DND-41 (cell line): ENCODE measurements around the gene PAPLN.
A peak's percentile ranks its signal among the peaks of the same experiment; 100 is the strongest.

ENCODE experiments used
- ATAC-seq: fragments of 200-7000 bp; cut with Tn5 transposase; 3 replicates; pipeline ENCODE4 v1.9.1; 2021; ENCODE audit warnings: low read depth; ENCODE audit not compliant: insufficient read depth
- DNase-seq: peaks from one replicate; pipeline ENCODE4 v3.0.0-alpha.2; 2020
- H2AFZ ChIP-seq: 2 replicates; pipeline ENCODE4 v1.6.0; 2012; ENCODE audit warnings: low read depth, low read length
- H3K27ac ChIP-seq: 2 replicates; pipeline ENCODE4 v1.5.1; 2012; ENCODE audit warnings: low read length, inconsistent platforms
- H3K27me3 ChIP-seq: fragments of 200-600 bp; sonication (generic); 2 replicates; pipeline ENCODE4 v1.6.0; 2012; ENCODE audit warnings: low read length, mild to moderate bottlenecking, inconsistent platforms; ENCODE audit not compliant: insufficient read depth, poor library complexity
- H3K36me3 ChIP-seq: 2 replicates; pipeline ENCODE4 v1.5.1; 2012; ENCODE audit warnings: low read length, inconsistent platforms; ENCODE audit not compliant: insufficient read depth
- H3K4me1 ChIP-seq: 2 replicates; pipeline ENCODE4 v1.5.1; 2012; ENCODE audit warnings: mild to moderate bottlenecking, low read length; ENCODE audit not compliant: insufficient read depth
- H3K4me2 ChIP-seq: 2 replicates; pipeline ENCODE4 v1.6.0; 2012; ENCODE audit warnings: mild to moderate bottlenecking, moderate library complexity, low read length, inconsistent platforms; ENCODE audit not compliant: insufficient read depth
- H3K4me3 ChIP-seq, 2 experiments: fragments of 200-600 bp in 1 of 2; shearing (Covaris generic) in 1 of 2; 2 replicates each; pipeline ENCODE4 v1.5.1; 2012 to 2016; ENCODE audit warnings: inconsistent platforms in 2 of 2, low read length in 2 of 2, mild to moderate bottlenecking in 2 of 2, low read depth in 1 of 2, moderate library complexity in 1 of 2
- H3K79me2 ChIP-seq: 2 replicates; pipeline ENCODE4 v1.6.0; 2012; ENCODE audit warnings: low read length, inconsistent platforms; ENCODE audit not compliant: insufficient read depth
- H3K9ac ChIP-seq: 2 replicates; pipeline ENCODE4 v1.6.0; 2012; ENCODE audit warnings: low read depth, mild to moderate bottlenecking, inconsistent platforms, low read length, moderate library complexity
- H3K9me3 ChIP-seq: 2 replicates; pipeline ENCODE4 v1.5.1; 2012; ENCODE audit warnings: low read length, moderate library complexity, mild to moderate bottlenecking, inconsistent platforms; ENCODE audit not compliant: insufficient read depth, severe bottlenecking
- H4K20me1 ChIP-seq: 2 replicates; pipeline ENCODE4 v1.6.0; 2012; ENCODE audit warnings: low read length; ENCODE audit not compliant: insufficient read depth
- EZH2 ChIP-seq: IDR thresholded peaks from 3 replicates; pipeline ENCODE4 v1.6.1; 2012; ENCODE audit warnings: borderline replicate concordance, low read depth, mild to moderate bottlenecking, moderate library complexity, low read length, inconsistent platforms; ENCODE audit not compliant: severe bottlenecking
- TF ChIP-seq, protein P1 (sequence below): IDR thresholded peaks from 2 replicates; pipeline ENCODE4 v1.5.1; 2012; ENCODE audit warnings: borderline replicate concordance, low read length, moderate library complexity, mild to moderate bottlenecking; ENCODE audit not compliant: poor library complexity, severe bottlenecking; ENCODE audit errors: extremely low read depth

PAPLN gene

DNA sequence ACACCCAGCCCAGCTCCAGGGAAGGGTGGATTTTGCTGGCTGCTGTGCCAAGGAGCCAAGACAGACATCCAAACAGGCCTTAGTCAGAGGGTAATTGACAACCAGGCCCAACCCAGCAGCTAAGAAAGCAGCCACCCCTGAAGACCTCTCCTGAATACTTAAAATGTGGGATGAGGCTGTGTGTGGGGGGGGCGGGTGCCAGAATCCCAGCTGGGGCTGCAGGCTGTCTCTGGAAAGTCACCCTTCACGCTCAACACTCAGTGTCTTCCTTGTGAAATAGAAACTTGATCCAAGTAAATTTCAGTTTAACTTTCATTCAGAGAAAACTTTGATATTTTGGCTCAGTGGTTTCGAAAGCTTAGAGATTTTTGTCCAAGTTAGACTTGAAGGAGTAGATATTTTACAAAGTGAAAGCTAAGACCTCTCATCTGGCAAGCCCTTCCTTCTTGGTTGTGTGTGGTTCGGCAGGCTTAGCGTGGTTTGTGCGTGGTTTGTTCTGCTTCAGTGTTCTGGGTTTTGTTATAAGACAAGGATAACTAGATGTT is 5.1 kb downstream of the PAPLN start:
- no peak overlapping the region; the same call in 1 of the 2 replicates for H3K9ac ChIP-seq
- H3K4me2 ChIP-seq, result peak overlapping the region; percentile 47
- ATAC-seq, result peak; percentile 47
- no peaks in the 10 kb centered on the region for H4K20me1 ChIP-seq
- no peak overlapping the region for H3K27ac ChIP-seq
- peaks cover 41% of the 10 kb centered on the region for H3K4me1 ChIP-seq
- TF ChIP-seq, protein P1, sequence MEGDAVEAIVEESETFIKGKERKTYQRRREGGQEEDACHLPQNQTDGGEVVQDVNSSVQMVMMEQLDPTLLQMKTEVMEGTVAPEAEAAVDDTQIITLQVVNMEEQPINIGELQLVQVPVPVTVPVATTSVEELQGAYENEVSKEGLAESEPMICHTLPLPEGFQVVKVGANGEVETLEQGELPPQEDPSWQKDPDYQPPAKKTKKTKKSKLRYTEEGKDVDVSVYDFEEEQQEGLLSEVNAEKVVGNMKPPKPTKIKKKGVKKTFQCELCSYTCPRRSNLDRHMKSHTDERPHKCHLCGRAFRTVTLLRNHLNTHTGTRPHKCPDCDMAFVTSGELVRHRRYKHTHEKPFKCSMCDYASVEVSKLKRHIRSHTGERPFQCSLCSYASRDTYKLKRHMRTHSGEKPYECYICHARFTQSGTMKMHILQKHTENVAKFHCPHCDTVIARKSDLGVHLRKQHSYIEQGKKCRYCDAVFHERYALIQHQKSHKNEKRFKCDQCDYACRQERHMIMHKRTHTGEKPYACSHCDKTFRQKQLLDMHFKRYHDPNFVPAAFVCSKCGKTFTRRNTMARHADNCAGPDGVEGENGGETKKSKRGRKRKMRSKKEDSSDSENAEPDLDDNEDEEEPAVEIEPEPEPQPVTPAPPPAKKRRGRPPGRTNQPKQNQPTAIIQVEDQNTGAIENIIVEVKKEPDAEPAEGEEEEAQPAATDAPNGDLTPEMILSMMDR, result no peak
- TF ChIP-seq EZH2, result no peak
- H3K79me2 ChIP-seq, result no peaks in the 10 kb centered on the region
- peak overlapping the region; percentile 30; the same call in 1 of the 2 replicates for H2AFZ ChIP-seq
- H3K36me3 ChIP-seq, result no peaks in the 10 kb centered on the region
- DNase-seq, result peak; percentile 39
- no peaks in the 10 kb centered on the region for H3K9me3 ChIP-seq
- no peaks in the 10 kb centered on the region for H3K27me3 ChIP-seq
- H3K4me3 ChIP-seq, result no peak overlapping the region

DNA sequence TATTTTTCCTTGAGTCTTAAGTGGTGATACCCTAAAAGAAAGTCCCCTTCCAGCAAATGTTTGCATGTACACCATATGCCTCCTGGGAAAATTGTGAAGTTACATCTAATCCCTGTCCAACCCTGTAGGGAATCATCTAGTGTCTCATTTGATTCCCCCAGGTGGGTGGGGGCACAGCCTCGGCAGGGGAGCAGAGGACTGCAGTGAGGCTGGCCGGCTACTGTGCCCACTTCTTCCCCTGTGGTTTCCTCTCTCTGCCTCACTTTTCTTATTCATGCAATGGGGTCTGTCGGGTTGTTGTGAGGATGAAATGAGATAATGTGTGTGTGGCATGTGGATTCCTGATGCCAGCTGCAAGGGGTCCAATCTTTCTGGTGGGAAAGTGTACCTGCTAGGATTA is 6.0 kb downstream of the PAPLN start:
- ATAC-seq, result no peak
- Histone ChIP-seq H3K4me2 (no peak overlapping the region), H3K36me3 (no peaks in the 10 kb centered on the region), H2AFZ (no peak overlapping the region), H3K4me3 (no peak overlapping the region), H3K4me1 (peaks cover 41% of the 10 kb centered on the region), H3K79me2 (no peaks in the 10 kb centered on the region), H3K9me3 (no peaks in the 10 kb centered on the region), H4K20me1 (no peaks in the 10 kb centered on the region), H3K27me3 (no peaks in the 10 kb centered on the region), H3K9ac (no peak overlapping the region), H3K27ac (no peak overlapping the region)
- TF ChIP-seq, protein P1, result no peak
- no peak for TF ChIP-seq EZH2
- no peak for DNase-seq

DNA sequence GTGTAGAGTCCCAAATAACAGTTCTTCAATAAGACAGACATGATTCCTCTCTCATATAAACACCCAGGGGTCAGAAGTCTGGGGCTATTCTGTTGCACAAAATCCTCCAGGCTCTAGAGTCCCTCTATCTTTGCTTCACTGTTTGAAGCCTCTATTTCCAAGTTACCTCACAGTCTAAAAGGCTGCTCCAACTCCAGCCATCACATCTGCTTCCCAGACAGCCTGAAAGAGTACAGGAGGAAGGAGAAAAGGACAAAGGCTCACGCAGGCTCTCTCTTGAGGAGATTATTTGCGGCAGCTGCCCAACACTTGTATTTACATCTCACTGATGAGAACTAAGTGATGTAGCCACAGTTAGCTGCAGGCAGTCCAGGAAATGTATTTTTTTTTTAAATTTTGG is 6.4 kb downstream of the PAPLN start:
- Histone ChIP-seq H3K27ac (no peak overlapping the region), H3K36me3 (no peaks in the 10 kb centered on the region), H2AFZ (no peak overlapping the region), H3K4me1 (peaks cover 41% of the 10 kb centered on the region), H3K79me2 (no peaks in the 10 kb centered on the region), H3K9ac (no peak overlapping the region), H4K20me1 (no peaks in the 10 kb centered on the region), H3K27me3 (no peaks in the 10 kb centered on the region), H3K4me3 (no peak overlapping the region), H3K9me3 (no peaks in the 10 kb centered on the region), H3K4me2 (no peak overlapping the region)
- no peak for ATAC-seq
- TF ChIP-seq EZH2, result no peak
- no peak for DNase-seq

DNA sequence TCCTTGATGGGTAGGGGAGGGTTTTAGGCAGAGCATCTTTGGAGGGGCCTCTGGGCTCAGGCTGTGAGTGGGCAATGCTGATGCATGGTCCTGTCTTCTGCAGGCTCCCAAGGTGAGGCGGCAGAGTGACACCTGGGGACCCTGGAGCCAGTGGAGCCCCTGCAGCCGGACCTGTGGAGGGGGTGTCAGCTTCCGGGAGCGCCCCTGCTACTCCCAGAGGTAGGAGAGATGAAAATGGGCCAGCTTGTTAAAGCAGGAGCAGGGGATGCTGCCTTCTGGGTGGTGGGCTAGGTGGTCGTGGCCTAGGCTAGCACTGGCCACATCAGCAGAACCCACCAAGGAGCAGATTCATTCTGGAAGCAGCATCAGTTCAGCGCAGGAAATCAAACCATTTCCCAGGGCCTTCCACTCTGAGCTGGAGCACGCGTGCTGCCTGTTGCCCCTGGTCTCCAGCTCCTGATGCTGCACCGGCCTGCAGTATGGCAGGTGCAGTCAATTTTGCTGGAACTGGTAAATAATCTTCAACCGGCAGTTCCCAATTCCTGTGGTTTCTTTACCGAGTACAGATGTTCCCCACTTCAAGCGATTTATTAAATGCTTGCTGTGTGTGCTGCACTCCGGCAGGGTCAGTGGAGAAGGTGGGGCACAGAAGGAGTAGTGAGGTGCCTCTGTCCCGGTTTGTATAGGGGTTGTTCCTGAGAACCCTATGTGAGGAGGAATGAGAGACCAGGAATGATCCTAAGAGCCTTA is 7.4 kb downstream of the PAPLN start:
- Histone ChIP-seq H3K27ac (no peak overlapping the region), H3K4me3 (no peak overlapping the region), H3K36me3 (no peaks in the 10 kb centered on the region), H3K27me3 (no peaks in the 10 kb centered on the region), H3K4me1 (peaks cover 41% of the 10 kb centered on the region), H4K20me1 (no peaks in the 10 kb centered on the region), H3K9ac (no peak overlapping the region), H2AFZ (no peak overlapping the region), H3K4me2 (no peak overlapping the region), H3K9me3 (no peaks in the 10 kb centered on the region), H3K79me2 (no peaks in the 10 kb centered on the region)
- DNase-seq (no peak), ATAC-seq (no peak)
- TF ChIP-seq, protein P1, result no peak
- no peak for TF ChIP-seq EZH2
